Stimulated activated CD4-positive, alpha-beta T cell treated with anti-CD3 and anti-CD28 coated beads, Interleukin-1b, Interleukin-23, amount 100 ng/mL, for 48 hours (primary cell): Measurements from ENCODE around the gene FBXW10.
A peak's percentile ranks its signal among the peaks of the same experiment; 100 is the strongest.
"Not testable (repeated sequence)": the region's sequence is repeated elsewhere in the genome, so short reads cannot be mapped to it uniquely, and the experiment has no call there.

Experiments
- DNase-seq: peaks from one replicate; pipeline ENCODE4 v3.0.0-alpha.2; 2020

Gene FBXW10

GRCh38 chr17:18750242-18750641 lies 6.4 kb downstream of the FBXW10 start:
- not testable (repeated sequence) for DNase-seq

DNA sequence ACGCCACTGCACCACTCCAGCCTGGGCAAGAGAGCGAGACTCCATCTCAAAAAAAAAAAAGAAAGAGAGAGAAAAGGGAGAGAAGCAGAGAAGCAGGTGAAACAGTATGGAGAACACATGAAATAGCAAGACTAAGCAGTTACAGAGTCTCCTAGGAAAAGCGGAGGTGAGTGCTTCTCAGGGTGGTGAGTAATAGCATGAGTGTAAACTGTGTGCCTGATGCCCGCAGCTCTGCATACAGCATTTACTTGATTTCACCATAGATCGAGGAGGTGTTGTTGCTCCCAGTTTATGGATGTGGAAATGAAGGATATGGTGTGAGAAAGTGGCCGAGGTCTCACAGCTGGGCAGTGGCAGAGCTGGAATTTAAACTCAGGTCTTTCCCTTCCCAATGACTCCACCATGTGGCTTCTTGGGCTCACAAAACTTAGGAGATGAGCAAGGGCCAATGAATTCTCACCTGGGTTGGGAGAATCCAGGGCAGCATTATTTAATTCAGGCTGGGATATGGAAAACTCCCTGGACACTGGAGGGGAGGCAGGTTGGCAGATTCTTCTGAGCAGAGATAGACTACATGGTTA lies 10.1 kb downstream of the FBXW10 start:
- not testable (repeated sequence) for DNase-seq

- not testable (repeated sequence) for DNase-seq
Measured at GRCh38 chr17:18755969-18756368, 12.1 kb downstream of the FBXW10 start.

DNA sequence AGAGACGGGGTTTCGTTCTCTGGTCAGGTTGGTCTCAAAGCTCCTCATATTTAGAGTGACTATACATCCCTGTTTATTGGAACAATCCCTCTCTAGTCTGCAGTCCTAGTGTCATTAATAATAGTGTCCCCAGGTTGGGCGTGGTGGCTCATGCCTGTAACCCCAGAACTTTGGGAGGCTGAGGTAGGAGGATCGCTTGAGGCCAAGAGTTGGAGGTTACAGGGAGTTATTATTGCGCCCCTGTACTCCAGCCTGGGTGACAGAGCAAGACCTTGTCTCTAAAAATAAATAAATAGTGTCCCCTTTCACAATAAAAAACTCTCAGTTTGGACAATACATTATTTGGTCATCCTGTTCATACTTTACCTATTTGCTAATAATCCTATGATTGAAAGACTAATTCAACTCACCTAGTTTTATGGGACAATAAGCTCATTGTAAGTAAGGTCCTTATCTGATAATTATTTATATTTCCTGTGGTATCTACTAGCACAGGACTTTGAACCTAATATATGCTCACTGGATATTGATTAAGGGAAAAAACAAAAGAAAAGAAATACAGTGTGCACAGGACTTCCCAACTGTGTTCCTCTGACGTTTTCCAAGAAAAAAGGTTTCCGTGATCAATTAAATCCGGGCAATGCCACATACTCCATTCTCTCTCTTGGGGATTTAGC lies 13.7 kb downstream of the FBXW10 start:
- not testable (repeated sequence) for DNase-seq

- DNase-seq: not testable (repeated sequence)
Measured at GRCh38 chr17:18758344-18758743, 14.5 kb downstream of the FBXW10 start.

DNA sequence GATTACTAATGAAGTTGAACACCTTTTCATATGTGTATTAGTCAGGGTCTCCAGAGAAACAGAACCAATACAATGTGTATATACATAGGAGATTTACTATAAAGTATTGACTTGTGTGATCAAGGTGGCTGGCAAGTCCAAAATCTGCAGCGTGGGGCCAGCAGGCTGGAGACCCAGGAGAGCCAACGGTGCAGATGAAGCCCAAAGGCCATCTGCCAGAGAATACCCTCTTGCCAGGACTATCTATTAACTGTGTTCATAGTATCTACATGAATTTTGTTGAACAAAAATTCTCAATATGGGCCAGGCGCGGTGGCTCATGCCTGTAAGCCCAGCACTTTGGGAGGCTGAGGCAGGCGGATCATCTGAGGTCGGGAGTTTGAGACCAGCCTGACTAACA lies 16.4 kb downstream of the FBXW10 start:
- DNase-seq: not testable (repeated sequence)

DNA sequence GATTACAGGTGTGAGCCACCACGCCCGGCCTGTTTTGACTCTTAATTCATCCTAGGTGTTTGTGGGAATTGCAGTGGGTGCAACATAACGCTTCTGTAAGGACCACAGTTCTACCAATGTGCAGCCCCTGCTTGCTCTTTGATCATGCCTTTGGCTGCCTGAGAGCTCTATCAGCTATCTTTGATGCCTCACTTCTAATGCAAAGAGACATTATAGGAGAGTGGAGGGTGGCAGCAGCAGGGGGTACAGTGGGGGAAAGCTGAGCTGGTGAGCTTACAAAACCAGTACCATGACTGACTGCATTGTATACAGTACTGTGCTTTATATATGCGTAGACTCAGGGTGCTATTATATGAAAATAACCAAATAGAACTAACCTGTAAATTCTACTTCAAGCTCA lies 26.7 kb downstream of the FBXW10 start:
- DNase-seq: not testable (repeated sequence)

DNA sequence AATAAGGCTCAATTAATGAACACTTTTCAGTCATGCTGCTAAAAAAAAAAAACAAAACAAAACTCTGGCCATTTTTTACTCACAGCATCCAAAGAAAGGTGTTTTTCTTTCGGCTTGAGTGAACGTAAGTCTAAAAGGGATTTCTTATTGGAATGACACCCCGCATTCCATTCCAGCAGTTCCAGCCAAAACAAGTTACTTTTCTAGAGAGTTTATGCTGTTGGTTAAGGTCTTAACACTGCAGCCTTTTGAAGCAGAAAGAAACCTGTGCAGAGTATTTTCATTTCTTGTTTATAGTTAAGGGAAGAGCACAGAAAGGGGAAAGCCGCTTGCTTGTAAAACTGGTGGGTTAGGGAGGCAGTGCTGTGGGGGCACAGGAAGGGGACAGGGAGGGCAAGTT lies 27.2 kb downstream of the FBXW10 start:
- not testable (repeated sequence) for DNase-seq

DNA sequence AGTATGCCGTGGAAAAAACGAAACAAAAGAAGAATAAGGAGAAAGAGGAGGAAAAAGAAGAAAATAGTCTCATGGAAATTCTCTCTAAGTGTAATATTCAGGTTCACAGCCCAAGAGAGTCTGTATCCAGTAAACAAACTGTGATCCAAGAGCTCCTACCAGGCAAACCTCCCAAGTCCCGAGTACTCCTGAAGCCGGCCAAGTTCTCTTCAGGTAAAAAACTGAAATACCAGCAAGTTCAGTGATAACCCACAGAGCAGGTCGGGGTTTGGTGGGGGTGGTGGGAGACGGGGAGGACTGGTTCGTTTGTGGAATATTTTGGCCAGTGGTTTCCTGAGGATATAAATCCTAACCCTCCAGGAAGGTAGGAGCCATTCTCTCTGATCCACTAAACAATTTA lies 28.6 kb downstream of the FBXW10 start:
- no peak for DNase-seq

- DNase-seq: peak; percentile 98
Measured at GRCh38 chr17:18780991-18781718, 37.3 kb downstream of the FBXW10 start, which contains the start of gene TVP23B. TVP23B (plus strand) TSS chr17:18781183; CDS start chr17:18781294, 111 bp downstream.

GRCh38 chr17:18781805-18782204 lies 38.0 kb downstream of the FBXW10 start:
- DNase-seq: not testable (repeated sequence)

- not testable (repeated sequence) for DNase-seq
Measured at GRCh38 chr17:18785933-18786332, 42.1 kb downstream of the FBXW10 start.

DNA sequence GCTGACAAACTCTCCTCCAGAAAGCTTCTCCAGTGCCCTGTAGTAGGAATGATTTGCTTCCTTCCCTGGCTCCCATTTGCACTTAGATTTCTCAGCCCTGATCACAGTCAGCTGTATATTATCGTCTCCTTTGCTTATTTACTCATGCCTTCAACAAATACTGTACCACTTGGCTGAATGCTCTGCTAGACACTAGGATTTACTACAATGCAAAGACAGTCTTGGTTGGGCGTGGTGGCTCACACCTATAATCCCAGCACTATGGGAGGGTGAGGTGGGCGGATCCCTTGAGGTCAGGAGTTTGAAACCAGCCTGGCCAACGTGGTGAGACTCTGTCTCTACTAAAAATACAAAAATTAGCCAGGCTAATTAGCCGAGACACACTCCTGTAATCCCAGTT lies 43.0 kb downstream of the FBXW10 start:
- DNase-seq: not testable (repeated sequence)

DNA sequence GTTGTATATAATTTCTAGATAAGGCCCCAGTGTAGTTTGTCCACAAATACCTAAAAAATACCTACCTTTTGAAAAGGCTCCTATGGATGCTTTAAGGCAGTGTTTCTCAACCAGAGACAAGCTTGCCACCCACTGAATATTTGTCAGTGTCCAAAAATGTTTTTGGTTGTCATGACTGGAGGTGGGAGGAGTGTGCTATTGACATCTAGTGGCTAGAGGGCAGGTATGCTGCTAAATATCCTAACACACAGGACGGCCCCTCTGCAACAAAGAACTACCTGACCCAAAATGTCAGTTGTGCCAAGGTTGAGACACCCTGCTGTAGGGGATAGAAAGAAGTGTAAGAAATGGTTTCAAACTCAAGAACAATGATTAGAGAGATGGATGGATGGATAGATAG lies 47.5 kb downstream of the FBXW10 start:
- not testable (repeated sequence) for DNase-seq

DNA sequence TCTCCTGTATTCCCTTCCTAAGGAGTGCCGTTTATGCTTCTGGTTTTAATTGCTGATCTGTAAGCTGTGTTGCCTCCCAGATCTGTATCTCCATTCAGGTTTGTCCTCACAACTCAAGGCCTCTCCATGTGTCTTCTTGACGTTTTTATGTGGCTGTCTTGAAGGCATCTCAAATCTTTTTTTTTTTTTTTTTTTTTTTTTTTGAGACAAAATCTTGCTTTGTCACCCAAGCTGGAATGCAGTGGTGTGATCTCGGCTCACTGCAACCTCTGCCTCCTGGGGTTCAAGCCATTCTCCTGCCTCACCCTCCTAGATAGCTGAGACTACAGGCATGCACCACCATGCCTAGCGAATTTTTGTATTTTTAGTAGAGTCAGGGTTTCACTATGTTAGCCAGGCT lies 51.0 kb downstream of the FBXW10 start:
- DNase-seq: not testable (repeated sequence)

DNA sequence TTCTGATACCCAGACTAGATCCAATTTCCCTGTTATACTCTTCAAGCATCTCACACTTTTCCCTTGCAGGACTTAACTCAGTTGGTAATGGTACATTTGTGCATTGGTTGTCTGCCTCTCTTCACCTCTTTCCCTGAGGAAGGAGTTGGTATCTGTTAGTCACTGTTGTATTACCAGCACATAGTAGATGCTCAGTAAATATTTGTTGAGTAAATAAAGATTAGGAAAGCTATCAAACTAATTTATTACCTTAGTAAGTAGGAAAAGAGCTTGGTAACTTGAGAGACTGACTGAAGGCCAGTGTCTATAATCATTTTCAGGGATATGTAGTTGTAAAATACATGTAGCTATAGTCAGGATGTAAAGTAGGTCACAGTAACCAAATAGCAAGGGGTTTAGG lies 53.0 kb downstream of the FBXW10 start:
- DNase-seq: not testable (repeated sequence)

DNA sequence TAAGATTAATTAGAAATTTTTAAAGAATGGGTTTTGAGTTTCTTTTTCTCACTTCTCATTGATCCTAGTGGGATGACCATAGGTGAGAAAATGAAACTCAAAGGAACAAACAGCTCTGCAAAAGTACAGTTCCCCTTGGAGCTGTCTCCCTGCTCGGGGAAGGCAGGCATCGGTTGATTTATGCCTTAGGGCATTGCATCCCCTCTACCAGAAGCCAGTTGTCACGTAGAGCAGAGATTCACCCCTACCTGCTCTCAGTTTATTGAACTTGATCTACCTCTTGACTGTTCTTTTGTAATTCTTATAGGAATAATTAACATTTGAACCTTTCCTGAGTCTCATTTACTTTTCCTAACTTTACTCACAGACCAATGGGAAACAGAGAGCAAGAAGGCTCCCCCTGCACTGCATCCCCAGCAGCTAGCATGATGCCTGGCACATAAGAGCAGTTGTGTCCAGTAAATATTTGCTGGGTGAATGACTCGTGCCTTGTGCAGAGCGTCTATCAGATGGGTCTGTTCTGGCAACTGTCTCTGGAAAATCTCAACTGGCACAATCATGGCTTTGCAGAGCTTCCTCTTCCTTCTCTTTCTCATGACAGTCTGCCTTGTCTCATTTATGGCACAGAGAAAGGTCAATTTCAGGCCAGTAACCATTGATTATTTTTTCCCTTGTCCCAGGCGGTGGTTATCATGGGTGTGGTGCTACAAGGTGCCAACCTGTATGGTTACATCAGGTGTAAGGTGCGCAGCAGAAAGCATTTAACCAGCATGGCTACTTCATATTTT lies 59.8 kb downstream of the FBXW10 start:
- DNase-seq: not testable (repeated sequence)

DNA sequence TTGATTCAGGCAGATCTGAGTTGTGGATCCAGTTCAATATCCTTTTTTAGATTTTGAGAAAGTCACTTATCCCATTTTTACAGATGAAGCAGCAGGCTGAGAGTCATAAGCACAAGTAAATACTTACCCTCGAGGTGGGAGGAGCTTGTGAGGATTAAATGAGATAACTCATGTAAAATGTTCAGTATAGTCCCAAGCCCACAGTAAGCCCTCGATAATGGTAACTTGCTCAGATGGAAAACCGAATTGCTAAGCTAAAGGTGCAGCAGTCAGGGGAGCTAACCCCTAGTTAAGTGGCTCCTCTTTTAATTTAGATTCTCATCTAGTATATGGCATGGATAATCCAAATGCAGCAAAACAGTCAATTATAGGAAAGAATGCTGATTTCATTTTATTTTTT lies 72.1 kb downstream of the FBXW10 start:
- not testable (repeated sequence) for DNase-seq

GRCh38 chr17:18816489-18817371 lies 72.9 kb downstream of the FBXW10 start:
- peak; percentile 17 for DNase-seq

DNA sequence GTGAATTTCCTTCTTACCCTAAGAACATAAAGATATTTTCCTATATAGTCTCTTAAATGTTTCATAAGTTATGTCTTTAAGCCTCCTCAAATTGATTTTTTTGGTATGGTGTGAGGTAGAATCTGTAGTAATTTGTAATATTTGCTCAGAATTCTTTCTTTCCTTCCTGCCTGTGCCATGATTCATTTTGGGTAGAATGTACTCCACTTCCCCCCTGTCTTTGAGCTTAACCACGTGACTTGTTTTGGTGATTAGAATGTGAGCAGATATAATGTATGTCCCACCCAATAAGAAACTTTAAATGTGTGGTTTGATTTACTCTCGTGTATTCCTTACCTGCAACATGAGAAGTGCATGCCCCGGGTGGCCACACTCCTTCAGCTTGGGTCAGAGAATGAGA lies 77.6 kb downstream of the FBXW10 start:
- not testable (repeated sequence) for DNase-seq

- not testable (repeated sequence) for DNase-seq
Measured at GRCh38 chr17:18827613-18828012, 83.8 kb downstream of the FBXW10 start.
